H9 (cell line): ENCODE results near the gene BSG. TPM values are rescaled to one million over a fixed set of nuclear protein-coding genes. Genes with fewer than 3 reads are reported as not detected.

Experiments used
- DNase-seq: peaks from one replicate; pipeline ENCODE4 v3.0.0-alpha.2; 2017
- H2AFZ ChIP-seq: one replicate; pipeline ENCODE4 v1.6.1; 2013; ENCODE audit warnings: mild to moderate bottlenecking, low read length, control low read depth, moderate library complexity
- H2AK5ac ChIP-seq: 2 replicates; pipeline ENCODE4 v1.6.1; 2013; ENCODE audit warnings: low read length, control low read depth, mixed read lengths; ENCODE audit not compliant: insufficient read length
- H2BK120ac ChIP-seq: one replicate; pipeline ENCODE4 v1.6.1; 2013; ENCODE audit warnings: low read depth, mild to moderate bottlenecking, low read length, control low read depth, inconsistent platforms; ENCODE audit not compliant: poor library complexity, severe bottlenecking
- H2BK12ac ChIP-seq: 2 replicates; pipeline ENCODE4 v1.6.1; 2013; ENCODE audit warnings: low read length, control low read depth, mixed read lengths, low read depth; ENCODE audit not compliant: insufficient read length
- H2BK15ac ChIP-seq: 2 replicates; pipeline ENCODE4 v1.6.1; 2013; ENCODE audit warnings: low read depth, low read length, control low read depth
- H2BK20ac ChIP-seq: one replicate; pipeline ENCODE4 v1.6.1; 2013; ENCODE audit warnings: low read depth, mild to moderate bottlenecking, low read length, control low read depth, inconsistent platforms; ENCODE audit not compliant: poor library complexity, severe bottlenecking
- H2BK5ac ChIP-seq: 2 replicates; pipeline ENCODE4 v1.6.1; 2013; ENCODE audit warnings: low read length, control low read depth, mixed read lengths; ENCODE audit not compliant: insufficient read length
- H3K14ac ChIP-seq: 2 replicates; pipeline ENCODE4 v1.6.1; 2013; ENCODE audit warnings: low read length, control low read depth; ENCODE audit not compliant: insufficient read depth
- H3K18ac ChIP-seq: 2 replicates; pipeline ENCODE4 v1.6.1; 2013; ENCODE audit warnings: low read depth, mild to moderate bottlenecking, mixed read lengths, low read length, control low read depth; ENCODE audit not compliant: insufficient read length
- H3K23ac ChIP-seq: 2 replicates; pipeline ENCODE4 v1.6.1; 2013; ENCODE audit warnings: low read length, control low read depth, mixed read lengths, low read depth; ENCODE audit not compliant: insufficient read length
- H3K23me2 ChIP-seq: 2 replicates; pipeline ENCODE4 v1.6.1; 2013; ENCODE audit warnings: low read depth, mild to moderate bottlenecking, mixed read lengths, low read length, control low read depth; ENCODE audit not compliant: insufficient read length, poor library complexity, severe bottlenecking
- H3K27ac ChIP-seq: 2 replicates; pipeline ENCODE4 v1.5.1; 2013; ENCODE audit warnings: low read length, control low read depth, mixed read lengths, low read depth; ENCODE audit not compliant: insufficient read length
- H3K27me3 ChIP-seq: 2 replicates; pipeline ENCODE4 v1.6.1; 2013; ENCODE audit warnings: low read length, control low read depth, inconsistent platforms; ENCODE audit not compliant: insufficient read depth
- H3K4ac ChIP-seq: 2 replicates; pipeline ENCODE4 v1.6.1; 2013; ENCODE audit warnings: low read depth, mild to moderate bottlenecking, control low read depth, inconsistent platforms, low read length, moderate library complexity
- H3K4me1 ChIP-seq: 2 replicates; pipeline ENCODE4 v1.6.1; 2013; ENCODE audit warnings: low read length, control low read depth, inconsistent platforms; ENCODE audit not compliant: insufficient read depth
- H3K4me2 ChIP-seq: 2 replicates; pipeline ENCODE4 v1.6.1; 2013; ENCODE audit warnings: low read length, control low read depth, mixed read lengths; ENCODE audit not compliant: insufficient read length, insufficient read depth
- H3K56ac ChIP-seq: 2 replicates; pipeline ENCODE4 v1.6.1; 2013; ENCODE audit warnings: low read depth, mild to moderate bottlenecking, mixed read lengths, low read length, control low read depth; ENCODE audit not compliant: insufficient read length
- H3K79me1 ChIP-seq: 2 replicates; pipeline ENCODE4 v1.6.1; 2013; ENCODE audit warnings: low read depth, mild to moderate bottlenecking, moderate library complexity, low read length, control low read depth, inconsistent platforms; ENCODE audit not compliant: insufficient read depth, poor library complexity, severe bottlenecking
- H3K79me2 ChIP-seq: 2 replicates; pipeline ENCODE4 v1.6.1; 2013; ENCODE audit warnings: low read length, control low read depth, inconsistent platforms; ENCODE audit not compliant: insufficient read depth
- H3K9ac ChIP-seq: 2 replicates; pipeline ENCODE4 v1.6.1; 2013; ENCODE audit warnings: low read length, control low read depth, mixed read lengths; ENCODE audit not compliant: insufficient read length; ENCODE audit errors: extremely low read depth
- H3K9me3 ChIP-seq: one replicate; pipeline ENCODE4 v1.6.1; 2013; ENCODE audit warnings: low read depth, low read length, inconsistent platforms; ENCODE audit not compliant: control insufficient read depth
- H3T11ph ChIP-seq: one replicate; pipeline ENCODE4 v1.6.1; 2013; ENCODE audit warnings: mild to moderate bottlenecking, low read length, control low read depth, inconsistent platforms
- H4K20me1 ChIP-seq: one replicate; pipeline ENCODE4 v1.6.1; 2013; ENCODE audit not compliant: control insufficient read depth, insufficient read length, insufficient read depth
- H4K5ac ChIP-seq: 2 replicates; pipeline ENCODE4 v1.6.1; 2013; ENCODE audit warnings: low read depth, mild to moderate bottlenecking, mixed read lengths, low read length, control low read depth; ENCODE audit not compliant: insufficient read length
- H4K8ac ChIP-seq: replicated peaks from 2 replicates; pipeline ENCODE4 v1.6.1; 2013; ENCODE audit warnings: low read length, control low read depth, mixed read lengths, low read depth; ENCODE audit not compliant: insufficient read length
- H4K91ac ChIP-seq: 2 replicates; pipeline ENCODE4 v1.6.1; 2013; ENCODE audit warnings: low read depth, mild to moderate bottlenecking, moderate library complexity, mixed read lengths, low read length, control low read depth; ENCODE audit not compliant: insufficient read length
- H3K27ac Mint-ChIP-seq, 3 experiments: 2 replicates in 2 of 3; 3 replicates in 1 of 3; pipeline ENCODE4 v1.8.0; 2020 to 2021; ENCODE audit warnings: mixed read lengths in 3 of 3, mild to moderate bottlenecking in 1 of 3, moderate library complexity in 1 of 3
- H3K27me3 Mint-ChIP-seq: 2 replicates; pipeline ENCODE4 v1.8.0; 2021; ENCODE audit warnings: low read depth, mild to moderate bottlenecking, moderate library complexity, mixed read lengths
- H3K36me3 Mint-ChIP-seq, 3 experiments: 2 replicates in 2 of 3; 3 replicates in 1 of 3; pipeline ENCODE4 v1.8.0; 2020 to 2021; ENCODE audit warnings: low read depth in 3 of 3, mixed read lengths in 3 of 3; ENCODE audit not compliant: insufficient read depth in 1 of 3
- H3K4me1 Mint-ChIP-seq, 2 experiments: 2 replicates each; pipeline ENCODE4 v1.8.0; 2020; ENCODE audit warnings: mixed read lengths in 2 of 2
- H3K4me3 Mint-ChIP-seq, 2 experiments: 2 replicates in 1 of 2; 3 replicates in 1 of 2; pipeline ENCODE4 v1.8.0; 2020 to 2021; ENCODE audit warnings: mild to moderate bottlenecking in 2 of 2, mixed read lengths in 2 of 2, moderate library complexity in 1 of 2
- H3K9me3 Mint-ChIP-seq, 2 experiments: 2 replicates in 1 of 2; 3 replicates in 1 of 2; pipeline ENCODE4 v1.8.0; 2020; ENCODE audit warnings: mild to moderate bottlenecking in 2 of 2, mixed read lengths in 2 of 2, moderate library complexity in 1 of 2
- WGBS: extraction: QIAGEN DNeasy Blood & Tissue Kit; methylation state at CpG from one replicate; pipeline ENCODE4 v1.1.7; 2013; ENCODE audit warnings: missing lambda C conversion rate, low lambda C conversion rate, mixed read lengths; ENCODE audit not compliant: insufficient read length; ENCODE audit errors: extremely low coverage; 5-methylcytosine and 5-hydroxymethylcytosine counted together
- total RNA-seq: library from RNA; stranded (reverse); gene quantifications from 2 replicates; pipeline ENCODE4 v1.2.1, GENCODE V29; 2021
- TF ChIP-seq, protein P1 (sequence below): fragments of 200-600 bp; sonication (generic); conservative IDR thresholded peaks from 3 replicates; pipeline ENCODE4 v1.8.0; 2021; ENCODE audit warnings: antibody characterized with exemption, mild to moderate bottlenecking

BSG gene
- total RNA-seq, 1 experiment from 2014 or later = 715 TPM

DNA sequence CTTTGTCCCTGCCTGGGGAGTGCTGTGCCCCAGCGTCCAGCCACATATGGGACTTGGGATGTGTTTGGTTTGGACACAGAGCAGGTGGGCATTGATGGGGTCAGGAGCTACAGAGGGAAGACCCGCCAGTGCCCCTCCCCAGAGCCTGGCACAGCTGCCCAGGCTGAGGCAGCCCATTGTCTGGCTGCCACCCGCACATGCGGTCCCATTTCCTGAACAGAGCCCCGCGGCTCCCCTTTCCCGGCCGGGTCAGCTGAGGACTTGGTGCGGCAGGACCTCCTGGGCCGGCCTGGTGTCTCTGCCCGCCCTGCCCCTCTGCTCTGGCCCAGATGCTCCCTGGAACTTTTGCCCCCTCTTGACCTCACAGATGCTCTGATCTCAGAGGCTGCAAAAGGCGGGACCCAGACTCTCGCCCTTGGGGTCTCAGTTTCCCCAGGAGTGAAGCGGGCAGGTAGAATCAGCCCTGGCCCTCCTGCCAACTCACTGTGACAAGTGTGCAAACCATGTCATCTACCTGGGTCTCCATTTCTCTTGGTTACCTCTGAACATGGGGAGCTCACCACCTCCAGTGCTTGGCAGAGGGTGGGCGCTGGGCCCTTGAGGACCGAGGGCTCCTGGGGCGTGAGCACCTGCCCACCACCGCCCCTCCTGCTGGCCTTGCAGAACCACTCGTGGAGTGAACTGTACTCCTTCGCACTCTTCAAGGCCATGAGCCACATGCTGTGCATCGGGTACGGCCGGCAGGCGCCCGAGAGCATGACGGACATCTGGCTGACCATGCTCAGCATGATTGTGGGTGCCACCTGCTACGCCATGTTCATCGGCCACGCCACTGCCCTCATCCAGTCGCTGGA is 35.1 kb downstream of the BSG start:
- Histone ChIP-seq H3K27ac (no peak overlapping the region), H3K4me1 (no peaks in the 10 kb centered on the region), H4K91ac (no peak overlapping the region), H3K23ac (no peak overlapping the region), H3K14ac (no peak overlapping the region; the same call in 1 of the 2 replicates), H3K4ac (no peak overlapping the region), H4K5ac (no peak overlapping the region), H2BK120ac (no peak overlapping the region), H2BK15ac (no peak overlapping the region), H3K56ac (no peak overlapping the region), H3K27me3 (no peaks in the 10 kb centered on the region), H3T11ph (no peak overlapping the region), H3K79me2 (no peaks in the 10 kb centered on the region), H2BK20ac (no peak overlapping the region), H2AK5ac (no peak overlapping the region), H3K4me2 (no peak overlapping the region), H3K23me2 (no peaks in the 10 kb centered on the region), H2BK12ac (no peak overlapping the region), H2BK5ac (no peak overlapping the region), H3K79me1 (no peaks in the 10 kb centered on the region), H4K20me1 (no peaks in the 10 kb centered on the region), H3K9ac (no peak overlapping the region), H4K8ac (no peak overlapping the region), H3K9me3 (no peaks in the 10 kb centered on the region), H2AFZ (no peak overlapping the region), H3K18ac (no peak overlapping the region)
- peaks cover under 1% of the 10 kb centered on the region for H3K27me3 Mint-ChIP-seq
- TF ChIP-seq, protein P1, sequence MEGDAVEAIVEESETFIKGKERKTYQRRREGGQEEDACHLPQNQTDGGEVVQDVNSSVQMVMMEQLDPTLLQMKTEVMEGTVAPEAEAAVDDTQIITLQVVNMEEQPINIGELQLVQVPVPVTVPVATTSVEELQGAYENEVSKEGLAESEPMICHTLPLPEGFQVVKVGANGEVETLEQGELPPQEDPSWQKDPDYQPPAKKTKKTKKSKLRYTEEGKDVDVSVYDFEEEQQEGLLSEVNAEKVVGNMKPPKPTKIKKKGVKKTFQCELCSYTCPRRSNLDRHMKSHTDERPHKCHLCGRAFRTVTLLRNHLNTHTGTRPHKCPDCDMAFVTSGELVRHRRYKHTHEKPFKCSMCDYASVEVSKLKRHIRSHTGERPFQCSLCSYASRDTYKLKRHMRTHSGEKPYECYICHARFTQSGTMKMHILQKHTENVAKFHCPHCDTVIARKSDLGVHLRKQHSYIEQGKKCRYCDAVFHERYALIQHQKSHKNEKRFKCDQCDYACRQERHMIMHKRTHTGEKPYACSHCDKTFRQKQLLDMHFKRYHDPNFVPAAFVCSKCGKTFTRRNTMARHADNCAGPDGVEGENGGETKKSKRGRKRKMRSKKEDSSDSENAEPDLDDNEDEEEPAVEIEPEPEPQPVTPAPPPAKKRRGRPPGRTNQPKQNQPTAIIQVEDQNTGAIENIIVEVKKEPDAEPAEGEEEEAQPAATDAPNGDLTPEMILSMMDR = no peak
- peaks cover 12 to 15% of the 10 kb centered on the region in 2 experiments for H3K9me3 Mint-ChIP-seq
- H3K4me1 Mint-ChIP-seq = peaks cover 3 to 4% of the 10 kb centered on the region in 2 experiments; a peak in 1 of 4 replicates
- WGBS = no CpG with 5 or more reads among the region's 30 CpGs
- H3K4me3 Mint-ChIP-seq = no peak overlapping the region
- no peak overlapping the region for H3K27ac Mint-ChIP-seq
- no peak for DNase-seq
- peaks cover 2 to 10% (median 5%) of the 10 kb centered on the region in 3 experiments for H3K36me3 Mint-ChIP-seq
